ENCODE data around the gene RNF4.

The RNF4 gene

DNA sequence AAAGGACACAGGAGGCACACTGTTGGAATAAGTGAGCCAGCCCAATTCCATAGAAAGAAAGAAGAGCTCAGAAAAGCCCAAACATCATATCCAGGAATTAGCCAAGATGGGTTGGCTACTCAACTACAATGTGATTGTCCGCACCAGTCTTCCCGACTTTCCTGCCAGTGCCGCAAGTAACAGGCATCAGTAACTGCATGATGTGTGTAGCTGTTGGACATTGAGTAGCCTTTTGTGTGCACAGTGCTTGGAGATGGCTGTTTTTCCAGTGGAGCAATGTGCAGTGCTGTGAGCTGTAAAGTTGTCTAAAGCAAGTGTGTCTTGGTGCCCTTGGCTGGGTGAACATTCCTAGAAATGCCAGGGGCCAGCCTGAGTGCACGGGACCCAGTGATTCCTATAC, 38.4 kb downstream of the RNF4 start:
- H3K27ac ChIP-seq (ENCODE audit: low read depth, low read length): no peak overlapping the region
- no CpG with 5 or more reads among the region's 4 CpGs for WGBS (ENCODE audit: extremely low coverage, insufficient coverage, low lambda C conversion rate)
- H2BK120ac ChIP-seq (ENCODE audit: low read depth, low read length): no peak overlapping the region
- H2BK15ac ChIP-seq (replicated peaks; ENCODE audit: low read depth): no peak overlapping the region
- H3K4me2 ChIP-seq (ENCODE audit: low read length): no peak overlapping the region
- H3K36me3 ChIP-seq (ENCODE audit: control insufficient read depth, insufficient read depth, low read length): peaks cover 13% of the 10 kb centered on the region
- no peak overlapping the region for H3K9ac ChIP-seq (ENCODE audit: low read length)
- H3K4me3 ChIP-seq (ENCODE audit: low read length): no peak overlapping the region
- H3K56ac ChIP-seq (ENCODE audit: low read length): no peak overlapping the region
- H2AK5ac ChIP-seq (ENCODE audit: low read length): no peak overlapping the region
- H4K8ac ChIP-seq (ENCODE audit: low read depth, low read length): no peak overlapping the region
- no peak overlapping the region for H2BK5ac ChIP-seq (ENCODE audit: low read length)
- H3K4ac ChIP-seq (ENCODE audit: low read depth, low read length): no peak overlapping the region
- no peaks in the 10 kb centered on the region for H3K4me1 ChIP-seq (ENCODE audit: control insufficient read depth, low read depth, low read length)
- H3K79me2 ChIP-seq (ENCODE audit: control insufficient read depth, insufficient read depth, low read length): peaks cover 7% of the 10 kb centered on the region
- H4K5ac ChIP-seq (ENCODE audit: low read length): no peak overlapping the region
- no peak overlapping the region for H3K18ac ChIP-seq (ENCODE audit: low read length)
- no peak for DNase-seq
- no peak overlapping the region for H3K23ac ChIP-seq (ENCODE audit: low read length)
- H3K27me3 ChIP-seq (ENCODE audit: insufficient read depth, low read length, poor library complexity): no peaks in the 10 kb centered on the region
- H3K79me1 ChIP-seq (ENCODE audit: low read length): peaks cover 15% of the 10 kb centered on the region

DNA sequence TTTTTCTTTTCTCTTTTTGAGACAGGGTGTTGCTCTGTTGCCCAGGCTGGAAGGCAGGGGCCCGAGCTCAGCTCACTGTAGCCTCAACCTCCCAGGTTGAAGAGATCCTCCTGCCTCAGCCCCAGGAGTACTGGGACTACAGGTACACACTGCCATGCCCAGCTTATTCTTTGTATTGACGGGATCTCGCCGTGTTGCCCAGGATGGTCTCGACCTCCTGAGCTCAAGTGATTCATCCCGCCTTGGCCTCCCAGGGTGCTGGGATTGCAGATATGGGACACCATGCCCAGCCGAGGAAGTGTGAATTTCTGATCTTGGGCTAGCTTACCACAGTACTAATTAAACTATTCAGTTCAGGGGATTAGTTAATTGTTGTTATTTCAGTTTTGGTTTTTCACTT, 38.9 kb downstream of the RNF4 start:
- peaks cover 7% of the 10 kb centered on the region for H3K79me2 ChIP-seq (ENCODE audit: control insufficient read depth, insufficient read depth, low read length)
- H4K8ac ChIP-seq (ENCODE audit: low read depth, low read length): no peak overlapping the region
- no peak overlapping the region for H3K27ac ChIP-seq (ENCODE audit: low read depth, low read length)
- no peak overlapping the region for H3K56ac ChIP-seq (ENCODE audit: low read length)
- no peak overlapping the region for H4K5ac ChIP-seq (ENCODE audit: low read length)
- H3K27me3 ChIP-seq (ENCODE audit: insufficient read depth, low read length, poor library complexity): no peaks in the 10 kb centered on the region
- no peak overlapping the region for H3K4me2 ChIP-seq (ENCODE audit: low read length)
- WGBS (ENCODE audit: extremely low coverage, insufficient coverage, low lambda C conversion rate): no CpG with 5 or more reads among the region's 7 CpGs
- H2AK5ac ChIP-seq (ENCODE audit: low read length): no peak overlapping the region
- peaks cover 18% of the 10 kb centered on the region for H3K36me3 ChIP-seq (ENCODE audit: control insufficient read depth, insufficient read depth, low read length)
- no peak overlapping the region for H3K9ac ChIP-seq (ENCODE audit: low read length)
- no peak overlapping the region for H3K4ac ChIP-seq (ENCODE audit: low read depth, low read length)
- H2BK5ac ChIP-seq (ENCODE audit: low read length): no peak overlapping the region
- H3K18ac ChIP-seq (ENCODE audit: low read length): no peak overlapping the region
- no peak overlapping the region for H3K23ac ChIP-seq (ENCODE audit: low read length)
- peaks cover 15% of the 10 kb centered on the region for H3K79me1 ChIP-seq (ENCODE audit: low read length)
- no peak overlapping the region for H3K4me3 ChIP-seq (ENCODE audit: low read length)
- DNase-seq: no peak
- no peaks in the 10 kb centered on the region for H3K4me1 ChIP-seq (ENCODE audit: control insufficient read depth, low read depth, low read length)
- no peak overlapping the region for H2BK15ac ChIP-seq (replicated peaks; ENCODE audit: low read depth)
- no peak overlapping the region for H2BK120ac ChIP-seq (ENCODE audit: low read depth, low read length)

DNA sequence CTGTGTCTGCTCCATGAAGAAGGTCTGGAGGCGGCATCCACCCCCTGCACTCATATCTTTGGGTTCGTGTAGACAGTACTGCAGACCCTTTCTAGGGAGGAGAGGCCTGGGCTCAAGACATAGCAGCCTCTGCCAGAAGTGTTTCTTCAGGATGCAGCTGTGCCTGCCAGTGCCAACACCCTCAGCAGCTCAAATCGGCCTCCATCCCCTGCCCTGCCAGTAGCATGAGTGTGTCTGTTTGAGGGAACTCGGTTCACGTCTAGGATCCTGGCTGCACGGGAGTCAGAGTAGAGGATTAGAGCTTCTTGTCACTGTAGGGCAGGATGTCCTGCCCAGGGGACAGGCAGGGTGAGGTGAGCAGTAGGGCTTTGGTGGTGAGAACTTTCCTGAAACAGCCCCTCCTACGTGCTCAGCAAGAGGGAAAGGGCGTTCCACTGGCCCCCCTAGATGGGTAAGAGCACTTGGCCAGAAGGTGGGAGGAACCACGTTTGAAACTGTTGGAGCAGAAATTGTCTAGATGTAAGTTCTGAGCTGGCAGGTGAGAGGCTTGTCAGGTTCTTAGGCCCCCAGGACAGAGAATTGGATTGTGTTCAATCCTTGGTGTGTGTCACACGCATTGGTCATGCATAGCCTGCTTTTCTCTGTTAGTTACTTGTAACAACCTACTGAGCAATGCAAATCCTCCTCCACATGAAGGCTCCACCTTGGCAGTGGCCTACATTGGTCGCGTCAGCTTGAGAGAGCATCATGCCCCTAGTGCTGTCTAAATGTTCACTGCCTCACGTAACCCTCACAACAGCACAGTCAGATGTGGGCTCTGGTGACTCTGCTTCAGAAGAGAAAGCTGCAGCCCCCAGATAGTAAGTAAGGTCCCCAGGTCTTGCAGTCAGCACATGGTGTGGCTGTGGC, 41.7 kb downstream of the RNF4 start:
- H3K36me3 ChIP-seq (ENCODE audit: control insufficient read depth, insufficient read depth, low read length): peaks cover 24% of the 10 kb centered on the region
- no CpG with 5 or more reads among the region's 13 CpGs for WGBS (ENCODE audit: extremely low coverage, insufficient coverage, low lambda C conversion rate)

DNA sequence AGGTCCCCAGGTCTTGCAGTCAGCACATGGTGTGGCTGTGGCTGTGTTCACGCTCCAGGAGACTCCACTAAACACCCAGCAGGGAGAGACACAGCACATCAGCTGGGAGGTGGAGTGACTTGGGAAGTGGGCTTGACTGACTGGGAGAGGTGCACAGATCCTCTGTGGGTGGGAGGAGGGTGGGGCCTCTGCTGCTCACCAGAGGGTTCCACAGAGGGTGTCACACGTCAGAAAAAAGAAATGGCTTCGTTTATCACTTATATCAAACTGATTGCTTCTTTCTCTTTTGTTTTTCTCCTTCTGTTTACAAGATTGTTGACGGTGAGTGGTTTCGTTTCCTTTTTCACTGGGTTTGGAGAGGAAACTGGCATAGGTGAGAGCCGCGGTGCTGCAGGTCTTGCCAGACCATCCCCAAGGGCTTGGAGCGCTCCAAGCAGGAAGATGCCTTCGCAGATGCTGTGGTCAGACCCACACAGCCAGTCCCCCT, 42.8 kb downstream of the RNF4 start:
- Histone ChIP-seq H4K8ac (ENCODE audit: low read depth, low read length) (no peak overlapping the region), H4K5ac (ENCODE audit: low read length) (no peak overlapping the region), H3K18ac (ENCODE audit: low read length) (no peak overlapping the region), H3K56ac (ENCODE audit: low read length) (no peak overlapping the region), H2BK5ac (ENCODE audit: low read length) (no peak overlapping the region), H3K27ac (ENCODE audit: low read depth, low read length) (no peak overlapping the region), H2BK15ac (replicated peaks; ENCODE audit: low read depth) (no peak overlapping the region), H3K4me2 (ENCODE audit: low read length) (no peak overlapping the region), H2BK120ac (ENCODE audit: low read depth, low read length) (no peak overlapping the region), H3K9ac (ENCODE audit: low read length) (no peak overlapping the region), H3K4me1 (ENCODE audit: control insufficient read depth, low read depth, low read length) (no peaks in the 10 kb centered on the region), H3K79me1 (ENCODE audit: low read length) (peaks cover 14% of the 10 kb centered on the region), H3K79me2 (ENCODE audit: control insufficient read depth, insufficient read depth, low read length) (peaks cover 4% of the 10 kb centered on the region), H3K23ac (ENCODE audit: low read length) (no peak overlapping the region), H3K27me3 (ENCODE audit: insufficient read depth, low read length, poor library complexity) (no peaks in the 10 kb centered on the region), H2AK5ac (ENCODE audit: low read length) (no peak overlapping the region), H3K4ac (ENCODE audit: low read depth, low read length) (no peak overlapping the region), H3K36me3 (ENCODE audit: control insufficient read depth, insufficient read depth, low read length) (peaks cover 23% of the 10 kb centered on the region), H3K4me3 (ENCODE audit: low read length) (no peak overlapping the region)
- DNase-seq: no peak
- no CpG with 5 or more reads among the region's 9 CpGs for WGBS (ENCODE audit: extremely low coverage, insufficient coverage, low lambda C conversion rate)

More for the DNA sequence above, 41.7 kb downstream of the RNF4 start:
- H2AK5ac ChIP-seq (ENCODE audit: low read length): no peak overlapping the region
- H3K23ac ChIP-seq (ENCODE audit: low read length): no peak overlapping the region
- no peaks in the 10 kb centered on the region for H3K27me3 ChIP-seq (ENCODE audit: insufficient read depth, low read length, poor library complexity)
- H3K56ac ChIP-seq (ENCODE audit: low read length): no peak overlapping the region
- H3K4me2 ChIP-seq (ENCODE audit: low read length): no peak overlapping the region
- no peak overlapping the region for H4K8ac ChIP-seq (ENCODE audit: low read depth, low read length)
- no peak overlapping the region for H3K9ac ChIP-seq (ENCODE audit: low read length)
- no peak overlapping the region for H4K5ac ChIP-seq (ENCODE audit: low read length)
- peaks cover 14% of the 10 kb centered on the region for H3K79me1 ChIP-seq (ENCODE audit: low read length)
- DNase-seq: no peak
- H3K18ac ChIP-seq (ENCODE audit: low read length): no peak overlapping the region
- H2BK120ac ChIP-seq (ENCODE audit: low read depth, low read length): no peak overlapping the region
- no peaks in the 10 kb centered on the region for H3K4me1 ChIP-seq (ENCODE audit: control insufficient read depth, low read depth, low read length)
- no peak overlapping the region for H2BK5ac ChIP-seq (ENCODE audit: low read length)
- H3K4me3 ChIP-seq (ENCODE audit: low read length): no peak overlapping the region
- H2BK15ac ChIP-seq (replicated peaks; ENCODE audit: low read depth): no peak overlapping the region
- H3K27ac ChIP-seq (ENCODE audit: low read depth, low read length): no peak overlapping the region
- no peak overlapping the region for H3K4ac ChIP-seq (ENCODE audit: low read depth, low read length)
- H3K79me2 ChIP-seq (ENCODE audit: control insufficient read depth, insufficient read depth, low read length): peaks cover 4% of the 10 kb centered on the region

DNA sequence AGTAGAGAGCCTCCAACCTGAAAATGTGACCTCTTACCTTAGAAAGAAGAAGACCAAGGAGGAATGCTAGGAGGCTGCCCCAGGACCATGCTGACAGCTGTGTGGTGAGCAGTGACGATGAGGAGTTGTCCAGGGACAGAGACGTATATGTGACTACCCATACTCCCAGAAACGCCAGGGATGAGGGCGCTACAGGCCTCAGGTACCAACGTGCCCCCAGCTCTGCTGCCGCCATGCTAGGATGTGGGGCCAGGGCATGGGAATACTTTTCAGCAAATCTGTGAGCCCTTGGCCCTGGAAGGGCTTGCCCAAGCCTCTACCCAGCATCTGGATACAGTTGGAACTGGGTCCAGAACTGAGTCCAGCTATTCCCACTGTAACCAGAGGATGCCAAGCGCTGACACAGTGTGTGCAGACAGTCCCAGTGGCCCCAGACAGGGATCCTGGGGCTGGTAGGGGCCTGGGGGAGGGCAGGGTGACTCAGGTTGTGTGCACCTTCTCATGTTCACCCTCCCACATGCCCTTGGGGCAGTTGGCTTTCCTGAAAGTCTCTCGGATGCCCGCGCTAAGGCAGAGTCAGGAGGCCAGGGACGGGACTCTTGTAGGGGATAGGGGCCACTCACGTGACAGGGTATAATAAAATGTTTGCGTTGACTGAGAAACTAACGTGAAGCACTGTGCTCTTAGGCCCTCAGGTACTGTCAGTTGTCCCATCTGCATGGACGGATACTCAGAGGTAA, 43.7 kb downstream of the RNF4 start:
- WGBS (ENCODE audit: extremely low coverage, insufficient coverage, low lambda C conversion rate): no CpG with 5 or more reads among the region's 15 CpGs
- H3K18ac ChIP-seq (ENCODE audit: low read length): no peak overlapping the region
- H3K4me2 ChIP-seq (ENCODE audit: low read length): no peak overlapping the region

More for the DNA sequence above, 43.7 kb downstream of the RNF4 start:
- Histone ChIP-seq H3K27ac (ENCODE audit: low read depth, low read length) (no peak overlapping the region), H2BK120ac (ENCODE audit: low read depth, low read length) (no peak overlapping the region), H2BK5ac (ENCODE audit: low read length) (no peak overlapping the region), H3K4me1 (ENCODE audit: control insufficient read depth, low read depth, low read length) (no peaks in the 10 kb centered on the region), H3K23ac (ENCODE audit: low read length) (no peak overlapping the region), H3K79me2 (ENCODE audit: control insufficient read depth, insufficient read depth, low read length) (peaks cover 2% of the 10 kb centered on the region), H2BK15ac (replicated peaks; ENCODE audit: low read depth) (no peak overlapping the region), H3K36me3 (ENCODE audit: control insufficient read depth, insufficient read depth, low read length) (peaks cover 21% of the 10 kb centered on the region), H3K4me3 (ENCODE audit: low read length) (no peak overlapping the region), H2AK5ac (ENCODE audit: low read length) (no peak overlapping the region), H3K56ac (ENCODE audit: low read length) (no peak overlapping the region), H3K9ac (ENCODE audit: low read length) (no peak overlapping the region), H3K27me3 (ENCODE audit: insufficient read depth, low read length, poor library complexity) (no peaks in the 10 kb centered on the region), H3K4ac (ENCODE audit: low read depth, low read length) (no peak overlapping the region), H3K79me1 (ENCODE audit: low read length) (peaks cover 10% of the 10 kb centered on the region), H4K8ac (ENCODE audit: low read depth, low read length) (no peak overlapping the region), H4K5ac (ENCODE audit: low read length) (no peak overlapping the region)
- DNase-seq: no peak
